ENCODE results near the gene NDUFB4. TPM values are rescaled to one million over a fixed set of nuclear protein-coding genes. Genes with fewer than 3 reads are reported as not detected.

NDUFB4 gene
- total RNA-seq, 1 experiment from 2014 or later = 96.1 TPM

DNA sequence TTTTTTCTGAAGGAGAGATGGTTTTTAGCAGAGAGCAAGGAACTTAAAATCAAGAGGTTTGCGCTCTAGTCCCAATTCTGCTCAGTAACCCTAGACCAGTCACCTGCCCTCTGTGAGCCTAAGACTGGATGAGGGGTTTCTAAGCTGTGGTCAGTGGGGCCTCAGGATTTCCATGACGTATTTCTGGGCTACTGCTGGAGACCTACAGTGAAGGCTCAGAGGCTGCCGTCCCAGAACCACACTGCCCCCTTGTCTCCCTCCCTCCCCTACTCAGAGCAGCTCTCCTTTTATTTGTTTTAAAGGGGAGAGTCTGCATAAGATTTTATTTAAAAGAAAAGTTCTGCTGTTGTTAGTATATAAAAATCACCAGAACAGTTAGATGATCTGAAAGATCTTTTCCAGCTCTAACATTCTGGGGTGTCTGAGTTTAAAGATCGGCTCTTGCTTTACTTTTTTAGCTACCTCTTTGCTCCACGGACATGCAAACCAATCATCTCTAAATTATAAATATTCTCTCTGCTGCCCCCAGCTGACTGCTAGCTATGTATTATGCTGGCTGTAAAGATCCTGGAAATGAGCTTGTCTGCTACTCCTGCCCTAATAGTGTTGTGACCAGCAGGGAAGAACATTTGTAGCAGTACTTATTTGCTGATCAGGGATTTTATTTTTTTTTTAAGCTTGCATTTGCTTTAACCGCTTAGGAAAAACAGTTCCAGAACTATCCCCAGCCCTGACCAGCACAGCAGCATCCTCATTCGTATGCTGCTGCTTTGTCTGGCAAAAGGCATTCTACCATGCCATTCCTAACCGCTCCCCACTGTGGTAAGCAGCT, 28.6 kb upstream of the NDUFB4 start:
- Mint-ChIP-seq H3K36me3 (ENCODE audit: insufficient read depth, unreplicated experiment) (no peaks in the 10 kb centered on the region), H3K4me3 (ENCODE audit: unreplicated experiment) (peak overlapping the region; percentile 49), H3K27ac (ENCODE audit: low read depth, unreplicated experiment) (peak overlapping the region; percentile 29), H3K4me1 (ENCODE audit: insufficient read depth, unreplicated experiment) (no peaks in the 10 kb centered on the region), H3K9me3 (ENCODE audit: unreplicated experiment) (no peaks in the 10 kb centered on the region), H3K27me3 (ENCODE audit: insufficient read depth, unreplicated experiment) (no peaks in the 10 kb centered on the region)
- no TSS peak for BruUV-seq (replicated peaks)
- DNase-seq (ENCODE audit: unreplicated experiment) = peak; percentile 45
- CTCF ChIA-PET = interaction anchor here (0.6 to 15.6 kb wide), 43 partner anchors 9 to 705 kb away, joined by 3 to 429 read pairs (median 4); partner anchors contain the start of gene NDUFB4
- TF ChIP-seq CTCF (IDR thresholded peaks at IDR 0.05; ENCODE audit: unreplicated experiment) = peak; percentile 6
- intact Hi-C loops (cut with micrococcal nuclease) = no loop called here
- POLR2A ChIA-PET = interaction anchor here (0.6 to 0.7 kb wide), 3 partner anchors 185 to 243 kb away, joined by 3 read pairs; no protein-coding TSS in a partner anchor

- Mint-ChIP-seq H3K4me1 (ENCODE audit: insufficient read depth, unreplicated experiment) (no peaks in the 10 kb centered on the region), H3K4me3 (ENCODE audit: unreplicated experiment) (no peak overlapping the region), H3K9me3 (ENCODE audit: unreplicated experiment) (no peaks in the 10 kb centered on the region), H3K27ac (ENCODE audit: low read depth, unreplicated experiment) (no peak overlapping the region), H3K36me3 (ENCODE audit: insufficient read depth, unreplicated experiment) (no peaks in the 10 kb centered on the region), H3K27me3 (ENCODE audit: insufficient read depth, unreplicated experiment) (no peaks in the 10 kb centered on the region)
- BruUV-seq (replicated peaks) = no TSS peak
- TF ChIP-seq CTCF (IDR thresholded peaks at IDR 0.05; ENCODE audit: unreplicated experiment) = no peak
- no peak for DNase-seq (ENCODE audit: unreplicated experiment)
- CTCF ChIA-PET = interaction anchor here (0.6 to 15.6 kb wide), 27 partner anchors 10 to 376 kb away, joined by 3 to 429 read pairs (median 5); partner anchors contain the start of gene NDUFB4
- POLR2A ChIA-PET = no interaction called here
- intact Hi-C loops (cut with micrococcal nuclease) = no loop called here
Measured at GRCh38 chr3:120568202-120568531, 28.0 kb upstream of the NDUFB4 start.

- intact Hi-C loops (cut with micrococcal nuclease) = no loop called here
- DNase-seq (ENCODE audit: unreplicated experiment) = peak; percentile 28
- no peak overlapping the region for H3K4me3 Mint-ChIP-seq (ENCODE audit: unreplicated experiment)
Measured at GRCh38 chr3:120568598-120568997, 27.5 kb upstream of the NDUFB4 start.

More at GRCh38 chr3:120568598-120568997, 27.5 kb upstream of the NDUFB4 start:
- POLR2A ChIA-PET = interaction anchor here (0.7 kb wide), 1 partner anchor 25 kb away, joined by 3 read pairs; no protein-coding TSS in a partner anchor
- no TSS peak for BruUV-seq (replicated peaks)
- H3K36me3 Mint-ChIP-seq (ENCODE audit: insufficient read depth, unreplicated experiment) = no peaks in the 10 kb centered on the region
- no peaks in the 10 kb centered on the region for H3K27me3 Mint-ChIP-seq (ENCODE audit: insufficient read depth, unreplicated experiment)
- H3K4me1 Mint-ChIP-seq (ENCODE audit: insufficient read depth, unreplicated experiment) = no peaks in the 10 kb centered on the region
- TF ChIP-seq CTCF (IDR thresholded peaks at IDR 0.05; ENCODE audit: unreplicated experiment) = no peak
- CTCF ChIA-PET = interaction anchor here (0.6 to 15.6 kb wide), 14 partner anchors 8 to 285 kb away, joined by 3 to 429 read pairs (median 7); partner anchors contain the start of gene NDUFB4
- H3K9me3 Mint-ChIP-seq (ENCODE audit: unreplicated experiment) = no peaks in the 10 kb centered on the region
- no peak overlapping the region for H3K27ac Mint-ChIP-seq (ENCODE audit: low read depth, unreplicated experiment)

Data from MCF 10A (cell line).